Lung microvascular endothelial cell (primary cell): ENCODE data around the gene RIMBP3B. TPM values are rescaled to one million over a fixed set of nuclear protein-coding genes. Genes with fewer than 3 reads are reported as not detected.
"Not testable (repeated sequence)": the region's sequence is repeated elsewhere in the genome, so short reads cannot be mapped to it uniquely, and the experiment has no call there.

ENCODE experiments used
- DNase-seq, 2 donors: peaks; one replicate each; pipeline versions ENCODE4 v3.0.0 to v3.0.0-alpha.2; 2010; ENCODE audit warnings: low read depth in 2 of 2
- total RNA-seq: library from RNA; depleted of rRNA; stranded (reverse); fragments of >200 nt; gene quantifications from 2 replicates; pipeline ENCODE4 v1.2.1, GENCODE V29; 2014

The RIMBP3B gene, protein sequence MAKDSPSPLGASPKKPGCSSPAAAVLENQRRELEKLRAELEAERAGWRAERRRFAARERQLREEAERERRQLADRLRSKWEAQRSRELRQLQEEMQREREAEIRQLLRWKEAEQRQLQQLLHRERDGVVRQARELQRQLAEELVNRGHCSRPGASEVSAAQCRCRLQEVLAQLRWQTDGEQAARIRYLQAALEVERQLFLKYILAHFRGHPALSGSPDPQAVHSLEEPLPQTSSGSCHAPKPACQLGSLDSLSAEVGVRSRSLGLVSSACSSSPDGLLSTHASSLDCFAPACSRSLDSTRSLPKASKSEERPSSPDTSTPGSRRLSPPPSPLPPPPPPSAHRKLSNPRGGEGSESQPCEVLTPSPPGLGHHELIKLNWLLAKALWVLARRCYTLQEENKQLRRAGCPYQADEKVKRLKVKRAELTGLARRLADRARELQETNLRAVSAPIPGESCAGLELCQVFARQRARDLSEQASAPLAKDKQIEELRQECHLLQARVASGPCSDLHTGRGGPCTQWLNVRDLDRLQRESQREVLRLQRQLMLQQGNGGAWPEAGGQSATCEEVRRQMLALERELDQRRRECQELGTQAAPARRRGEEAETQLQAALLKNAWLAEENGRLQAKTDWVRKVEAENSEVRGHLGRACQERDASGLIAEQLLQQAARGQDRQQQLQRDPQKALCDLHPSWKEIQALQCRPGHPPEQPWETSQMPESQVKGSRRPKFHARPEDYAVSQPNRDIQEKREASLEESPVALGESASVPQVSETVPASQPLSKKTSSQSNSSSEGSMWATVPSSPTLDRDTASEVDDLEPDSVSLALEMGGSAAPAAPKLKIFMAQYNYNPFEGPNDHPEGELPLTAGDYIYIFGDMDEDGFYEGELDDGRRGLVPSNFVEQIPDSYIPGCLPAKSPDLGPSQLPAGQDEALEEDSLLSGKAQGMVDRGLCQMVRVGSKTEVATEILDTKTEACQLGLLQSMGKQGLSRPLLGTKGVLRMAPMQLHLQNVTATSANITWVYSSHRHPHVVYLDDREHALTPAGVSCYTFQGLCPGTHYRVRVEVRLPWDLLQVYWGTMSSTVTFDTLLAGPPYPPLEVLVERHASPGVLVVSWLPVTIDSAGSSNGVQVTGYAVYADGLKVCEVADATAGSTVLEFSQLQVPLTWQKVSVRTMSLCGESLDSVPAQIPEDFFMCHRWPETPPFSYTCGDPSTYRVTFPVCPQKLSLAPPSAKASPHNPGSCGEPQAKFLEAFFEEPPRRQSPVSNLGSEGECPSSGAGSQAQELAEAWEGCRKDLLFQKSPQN (N-terminal part only)
- total RNA-seq, result under 0.01 TPM in 2 replicates

DNA sequence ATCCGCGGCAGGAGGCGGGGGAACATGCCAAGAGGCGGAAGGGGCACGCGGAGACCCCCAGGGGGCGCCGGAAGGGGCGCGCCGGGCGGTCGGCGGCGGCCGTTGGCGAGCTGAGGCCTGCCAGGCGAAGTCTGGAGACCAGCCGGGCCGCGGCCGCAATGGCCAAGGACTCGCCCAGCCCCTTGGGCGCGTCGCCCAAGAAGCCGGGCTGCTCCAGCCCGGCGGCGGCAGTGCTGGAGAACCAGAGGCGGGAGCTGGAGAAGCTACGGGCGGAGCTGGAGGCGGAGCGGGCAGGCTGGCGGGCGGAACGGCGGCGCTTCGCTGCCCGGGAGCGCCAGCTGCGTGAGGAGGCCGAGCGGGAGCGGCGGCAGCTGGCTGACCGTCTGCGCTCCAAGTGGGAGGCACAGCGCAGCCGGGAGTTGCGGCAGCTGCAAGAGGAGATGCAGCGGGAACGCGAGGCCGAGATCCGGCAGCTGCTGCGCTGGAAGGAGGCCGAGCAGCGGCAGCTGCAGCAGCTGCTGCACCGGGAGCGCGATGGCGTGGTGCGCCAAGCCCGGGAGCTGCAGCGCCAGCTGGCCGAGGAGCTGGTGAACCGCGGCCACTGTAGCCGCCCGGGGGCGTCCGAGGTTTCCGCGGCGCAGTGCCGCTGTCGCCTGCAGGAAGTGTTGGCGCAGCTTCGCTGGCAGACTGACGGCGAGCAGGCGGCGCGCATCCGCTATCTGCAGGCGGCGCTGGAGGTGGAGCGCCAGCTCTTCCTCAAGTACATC is at the start of gene RIMBP3B:
TSS of gene RIMBP3B (plus strand) at position 51 of the 767 bp plus-strand sequence. CDS start at position 159, 108 bp downstream.
- not testable (repeated sequence) for DNase-seq

DNA sequence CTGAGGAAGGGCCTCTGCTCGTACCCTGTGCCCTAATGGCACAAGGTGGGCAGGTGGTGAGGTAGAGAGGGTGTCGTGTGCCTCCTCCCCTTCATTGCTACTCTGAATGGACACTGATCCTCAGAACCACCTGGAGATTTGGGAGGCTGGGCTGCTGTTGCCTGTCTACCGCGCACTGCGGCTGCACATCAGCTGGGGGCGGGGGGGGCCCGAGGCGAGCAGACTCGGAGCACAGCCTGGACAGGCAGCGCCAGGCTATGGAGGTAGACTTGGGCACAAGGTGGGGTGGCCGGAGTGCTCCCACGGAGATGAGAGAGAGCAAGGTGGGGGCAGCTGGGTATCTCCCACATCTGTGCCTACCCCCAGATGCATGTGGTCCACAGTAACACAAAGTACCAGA is 26.0 kb upstream of the RIMBP3B start:
- not testable (repeated sequence) for DNase-seq

DNA sequence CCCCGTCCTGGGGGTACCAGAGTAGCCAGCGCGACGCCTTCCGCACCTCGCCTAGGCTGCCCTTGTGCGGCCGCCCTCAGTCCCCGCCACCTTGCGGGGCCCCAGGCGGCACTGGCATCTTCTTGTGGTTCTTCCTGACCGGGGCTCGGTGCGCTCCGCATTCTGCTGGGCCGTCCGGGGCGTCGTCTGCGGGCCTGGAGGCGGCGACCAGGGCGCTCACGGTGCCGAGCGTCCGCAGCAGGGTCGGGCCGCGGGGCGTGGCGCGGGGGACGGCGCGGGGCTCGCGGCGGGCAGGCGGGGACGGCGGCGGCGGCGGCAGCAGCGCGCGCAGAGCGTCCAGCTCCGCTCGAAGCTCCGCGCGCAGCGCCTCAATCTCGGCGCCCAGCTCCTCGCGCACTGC is 23.0 kb upstream of the RIMBP3B start:
- not testable (repeated sequence) for DNase-seq

DNA sequence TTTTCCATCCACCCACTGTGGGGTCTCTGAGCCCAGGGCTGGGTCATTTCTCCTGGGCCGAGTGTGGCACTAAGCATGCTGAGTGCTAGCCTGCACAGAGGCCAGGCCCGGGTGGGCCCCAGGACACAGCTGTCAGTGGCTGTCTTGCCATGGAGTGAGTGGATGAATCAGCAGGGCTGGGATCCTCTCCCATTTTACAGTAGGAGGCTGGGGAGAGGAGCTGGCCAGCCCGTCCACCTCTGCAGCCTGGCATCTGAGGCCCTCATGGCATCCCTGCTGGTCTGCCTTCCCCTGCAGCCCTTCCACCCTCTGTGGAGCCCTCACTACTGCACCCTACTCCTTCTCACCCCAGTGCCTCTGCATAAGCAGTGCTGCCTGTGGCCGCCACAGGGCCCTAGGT is 21.1 kb upstream of the RIMBP3B start:
- DNase-seq, result not testable (repeated sequence)

DNA sequence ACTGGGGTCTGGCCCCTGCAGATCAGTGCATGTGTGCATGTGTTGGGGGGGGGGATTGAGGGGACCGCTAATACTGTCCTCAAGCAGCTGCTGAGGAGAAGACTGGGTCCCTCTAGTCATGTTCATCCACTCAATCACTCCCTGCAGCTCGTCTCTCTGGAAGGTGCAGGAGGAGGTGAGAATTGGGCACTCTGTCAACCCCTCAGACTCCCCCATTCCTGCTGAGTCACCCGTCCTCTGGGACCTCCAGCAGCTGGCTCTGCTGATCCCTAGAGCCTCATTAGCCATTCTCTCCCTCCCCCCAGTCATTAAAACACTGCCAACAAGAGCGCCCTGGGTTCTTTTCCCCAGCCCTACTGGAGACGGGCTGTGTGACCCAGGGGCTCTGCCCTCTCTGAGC is 20.5 kb upstream of the RIMBP3B start:
- not testable (repeated sequence) for DNase-seq

DNA sequence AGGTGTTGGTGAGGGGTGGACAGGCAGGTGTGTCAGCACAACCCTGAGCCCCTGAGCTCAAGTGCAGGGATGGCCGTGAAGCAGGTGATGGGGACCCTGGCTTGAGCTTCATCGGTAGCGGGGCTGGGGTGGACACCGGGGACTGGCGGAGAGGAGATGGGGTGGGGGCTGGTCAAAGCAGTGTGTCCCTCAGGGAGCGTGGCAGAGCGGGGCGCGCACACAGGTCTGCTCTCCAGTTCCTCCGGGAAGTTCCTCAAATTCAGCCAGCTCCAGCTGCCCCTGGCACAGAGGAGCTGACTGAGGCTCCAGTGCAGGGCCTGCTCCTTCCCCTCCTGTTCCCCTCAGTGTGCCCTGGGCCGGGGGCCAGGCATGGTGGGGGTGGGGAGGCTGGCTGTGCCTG is 19.7 kb upstream of the RIMBP3B start:
- DNase-seq, result not testable (repeated sequence)

DNA sequence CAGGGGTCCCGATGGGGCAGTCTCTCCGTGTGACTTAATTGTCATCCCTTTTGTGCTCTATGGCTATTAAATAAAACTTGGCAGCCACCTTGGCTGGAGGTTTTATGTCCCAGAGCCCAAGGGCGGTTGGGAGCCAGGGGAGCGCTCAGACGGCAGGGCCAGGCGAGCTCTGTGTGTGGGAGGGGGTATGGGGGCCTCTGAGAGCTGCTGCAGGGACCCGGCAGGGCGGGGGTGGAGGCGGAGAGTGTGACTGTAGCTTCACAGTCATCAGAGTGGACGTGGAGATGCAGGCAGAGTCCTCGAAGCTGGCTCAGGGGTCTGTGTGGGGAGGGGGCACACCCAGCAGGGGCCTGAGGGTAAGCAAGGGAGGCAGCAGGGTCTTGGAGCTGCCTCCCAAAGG is 19.2 kb upstream of the RIMBP3B start:
- DNase-seq, result not testable (repeated sequence)

DNA sequence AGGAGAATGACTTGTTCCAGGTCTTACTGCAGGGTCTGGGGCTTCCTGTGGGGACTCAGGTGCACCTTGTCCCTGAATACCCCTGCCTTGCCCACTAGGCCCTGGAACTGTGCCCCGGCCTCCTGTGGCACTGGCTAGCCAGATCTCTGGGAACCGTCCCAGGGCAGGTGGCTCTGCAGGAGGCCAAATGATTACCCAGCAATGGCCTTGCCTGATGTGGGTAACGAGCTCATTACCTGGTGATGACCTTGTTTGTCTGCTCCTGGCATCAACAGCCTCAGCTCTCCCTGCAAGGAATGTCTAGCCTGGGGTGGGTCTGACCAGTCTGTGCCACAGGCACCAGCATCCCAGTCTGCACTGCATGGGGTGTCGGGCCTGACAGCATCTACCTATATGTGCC is 18.2 kb upstream of the RIMBP3B start:
- DNase-seq, result not testable (repeated sequence)

DNA sequence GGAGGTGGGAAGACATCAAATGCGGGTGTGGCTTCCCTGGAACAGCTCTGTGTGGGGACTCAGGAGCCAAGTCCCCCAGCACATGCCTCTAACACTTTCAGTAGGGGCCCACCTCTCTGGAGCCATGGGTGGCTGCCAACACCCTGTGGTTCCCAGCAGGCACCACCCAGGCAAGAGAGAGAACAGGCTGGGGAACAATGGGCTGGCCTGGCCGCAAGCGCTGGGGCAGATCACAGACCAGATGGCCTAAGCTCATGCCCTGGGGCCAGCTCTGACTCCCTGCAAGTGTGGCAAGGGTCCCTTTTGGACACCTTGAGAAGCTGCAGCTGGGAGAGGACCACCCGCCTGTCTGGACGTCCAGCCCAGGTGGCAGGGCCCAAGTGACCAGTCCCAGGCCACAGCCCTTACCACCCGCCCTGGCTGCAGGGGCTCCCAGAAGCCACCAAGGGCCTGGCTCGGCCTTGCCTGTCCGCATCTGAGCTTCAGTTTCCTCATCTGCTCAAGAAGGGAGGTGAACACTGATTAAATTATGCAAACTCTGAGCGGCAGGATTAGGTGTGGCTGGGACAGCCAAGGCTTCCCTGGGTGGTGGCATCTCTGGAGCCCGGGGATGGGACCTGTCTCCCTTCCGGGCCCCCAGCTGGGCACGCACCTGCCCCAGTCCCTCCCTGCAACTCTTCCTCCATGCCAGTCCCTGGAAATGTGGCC is 14.8 kb upstream of the RIMBP3B start:
- DNase-seq, result not testable (repeated sequence)

DNA sequence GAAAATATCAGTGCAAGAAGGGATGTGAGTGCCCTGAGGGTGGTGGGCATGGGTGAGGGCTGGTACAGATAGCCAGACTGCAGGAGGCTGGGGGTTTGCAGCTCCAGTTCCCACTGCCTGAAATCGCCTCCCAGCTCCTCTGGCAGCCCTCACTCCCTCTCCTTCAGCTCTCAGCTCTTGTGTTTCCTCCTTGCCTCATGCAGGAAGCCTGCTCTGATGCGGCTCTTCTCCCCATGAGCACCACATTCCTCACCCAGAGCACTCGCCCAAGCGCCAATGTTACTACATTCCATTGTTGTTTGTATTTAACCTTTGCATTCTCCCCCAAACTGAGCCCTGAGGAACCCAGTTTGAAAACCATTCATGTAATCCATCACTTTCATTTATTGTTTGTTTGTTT is 7.7 kb upstream of the RIMBP3B start:
- not testable (repeated sequence) for DNase-seq

DNA sequence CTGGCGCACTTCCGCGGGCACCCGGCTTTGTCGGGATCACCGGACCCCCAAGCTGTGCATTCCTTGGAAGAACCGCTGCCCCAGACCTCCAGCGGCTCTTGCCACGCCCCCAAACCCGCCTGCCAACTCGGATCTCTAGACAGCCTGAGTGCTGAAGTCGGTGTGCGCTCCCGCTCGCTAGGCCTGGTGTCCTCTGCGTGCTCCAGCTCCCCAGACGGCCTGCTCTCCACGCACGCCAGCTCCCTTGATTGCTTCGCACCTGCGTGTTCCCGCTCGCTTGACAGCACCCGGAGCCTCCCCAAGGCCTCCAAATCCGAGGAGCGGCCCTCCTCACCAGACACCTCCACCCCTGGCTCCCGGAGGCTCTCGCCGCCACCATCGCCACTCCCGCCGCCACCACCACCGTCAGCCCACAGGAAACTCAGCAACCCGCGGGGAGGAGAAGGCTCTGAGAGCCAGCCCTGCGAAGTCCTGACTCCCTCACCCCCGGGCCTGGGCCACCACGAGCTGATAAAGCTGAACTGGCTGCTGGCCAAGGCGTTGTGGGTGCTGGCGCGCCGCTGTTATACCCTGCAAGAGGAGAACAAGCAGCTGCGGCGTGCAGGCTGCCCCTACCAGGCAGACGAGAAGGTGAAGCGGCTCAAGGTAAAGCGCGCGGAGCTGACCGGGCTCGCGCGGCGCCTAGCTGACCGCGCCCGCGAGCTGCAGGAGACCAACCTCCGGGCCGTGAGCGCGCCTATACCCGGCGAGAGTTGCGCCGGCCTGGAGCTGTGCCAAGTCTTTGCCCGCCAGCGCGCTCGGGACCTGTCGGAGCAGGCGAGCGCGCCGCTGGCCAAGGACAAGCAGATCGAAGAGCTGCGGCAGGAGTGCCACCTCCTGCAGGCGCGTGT is 1.2 kb downstream of the RIMBP3B start:
- DNase-seq, result not testable (repeated sequence)

DNA sequence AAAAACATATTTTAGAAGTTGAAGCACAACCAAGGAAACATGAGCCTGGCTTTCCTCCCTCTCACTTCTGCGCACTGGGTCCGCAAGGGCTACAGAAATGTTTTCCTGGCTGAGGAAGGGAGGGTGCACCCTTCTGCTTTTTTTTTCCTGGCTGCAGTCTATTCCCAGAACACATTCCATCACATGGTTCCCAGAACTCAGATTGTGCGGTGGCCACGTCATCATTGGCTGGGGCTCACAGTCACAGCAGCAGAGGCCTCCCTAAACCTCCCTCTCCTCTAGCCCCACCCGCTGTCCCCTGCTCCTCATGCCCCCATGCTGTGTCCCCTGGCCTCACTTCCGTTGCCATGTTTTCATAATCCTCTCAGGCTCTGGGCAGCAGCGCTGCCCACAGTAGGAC is 5.9 kb downstream of the RIMBP3B start:
- not testable (repeated sequence) for DNase-seq

DNA sequence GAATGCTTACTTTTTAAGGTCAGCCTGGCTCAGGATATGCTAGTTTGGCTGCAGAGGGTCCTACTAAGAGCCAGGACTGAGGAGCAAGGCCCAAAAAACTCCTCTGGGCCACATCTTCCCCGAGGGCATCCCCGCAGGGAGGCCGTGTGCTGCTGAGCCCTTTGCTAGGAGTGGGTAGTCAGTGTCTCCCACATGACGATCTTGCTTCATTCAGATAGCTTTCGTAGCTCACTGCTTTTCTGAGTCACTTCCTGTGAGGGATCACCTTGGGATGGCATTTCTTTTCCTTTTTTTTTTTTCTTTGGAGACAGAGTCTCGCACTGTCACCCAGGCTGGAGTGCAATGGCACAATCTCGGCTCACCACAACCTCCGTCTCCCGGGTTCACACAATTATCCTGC is 6.5 kb downstream of the RIMBP3B start:
- DNase-seq, result not testable (repeated sequence)

DNA sequence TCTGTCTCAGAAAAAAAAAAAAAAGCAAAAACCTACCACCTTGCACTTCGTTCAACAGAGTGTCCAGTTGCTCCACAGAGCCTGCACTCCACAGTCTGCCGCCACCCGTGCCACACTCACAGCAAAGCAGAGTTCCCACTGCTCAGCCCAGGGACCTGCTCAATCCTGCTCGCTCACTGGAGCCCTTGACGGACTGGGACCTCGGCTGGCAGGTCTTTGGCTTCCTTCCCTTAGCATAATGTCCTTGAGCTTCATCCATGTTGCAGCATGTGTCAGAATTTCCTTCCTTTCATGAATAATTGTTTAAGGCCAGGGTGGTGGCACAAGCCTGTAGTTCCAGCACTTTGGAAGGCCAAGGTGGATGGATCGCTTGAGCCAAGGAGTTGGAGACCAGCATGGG is 11.1 kb downstream of the RIMBP3B start:
- DNase-seq, result not testable (repeated sequence)

DNA sequence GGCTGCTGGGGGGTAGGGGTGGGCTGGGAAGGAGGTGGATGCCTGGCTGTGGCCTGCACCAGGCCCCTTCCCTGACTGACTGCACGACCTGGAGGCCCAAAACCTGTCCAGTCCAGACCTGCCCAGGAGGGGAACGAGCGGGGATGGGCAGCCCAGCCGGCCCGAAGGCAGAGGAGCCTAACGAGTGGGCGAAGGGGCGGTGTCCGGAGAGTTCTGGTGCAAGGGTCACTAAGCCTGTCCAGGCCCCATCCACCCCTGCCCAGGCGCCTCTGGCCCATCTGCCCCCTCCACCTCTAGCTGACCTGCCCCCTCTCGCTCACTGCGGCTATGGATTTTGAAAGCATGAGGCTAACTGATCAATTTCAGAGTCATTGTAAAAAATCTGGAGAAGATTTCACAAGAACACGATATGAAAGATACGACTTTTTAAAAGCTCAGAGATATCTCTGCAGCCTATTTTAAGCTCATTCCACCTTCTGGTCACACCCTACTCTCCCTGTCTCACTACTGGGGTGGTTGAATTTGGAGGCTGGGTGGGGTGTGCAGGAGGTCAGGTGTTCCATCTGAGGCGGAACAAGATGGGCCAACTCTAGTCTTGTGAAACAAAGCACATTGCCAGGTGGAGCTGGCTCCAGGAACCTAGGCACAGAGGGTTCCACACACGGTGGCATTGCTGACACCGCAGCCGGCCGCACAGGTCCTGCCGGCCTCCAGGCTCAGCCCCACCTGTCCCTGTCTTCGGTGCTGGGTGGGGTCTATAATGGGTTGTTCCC is 17.8 kb downstream of the RIMBP3B start:
- DNase-seq, result not testable (repeated sequence)

DNA sequence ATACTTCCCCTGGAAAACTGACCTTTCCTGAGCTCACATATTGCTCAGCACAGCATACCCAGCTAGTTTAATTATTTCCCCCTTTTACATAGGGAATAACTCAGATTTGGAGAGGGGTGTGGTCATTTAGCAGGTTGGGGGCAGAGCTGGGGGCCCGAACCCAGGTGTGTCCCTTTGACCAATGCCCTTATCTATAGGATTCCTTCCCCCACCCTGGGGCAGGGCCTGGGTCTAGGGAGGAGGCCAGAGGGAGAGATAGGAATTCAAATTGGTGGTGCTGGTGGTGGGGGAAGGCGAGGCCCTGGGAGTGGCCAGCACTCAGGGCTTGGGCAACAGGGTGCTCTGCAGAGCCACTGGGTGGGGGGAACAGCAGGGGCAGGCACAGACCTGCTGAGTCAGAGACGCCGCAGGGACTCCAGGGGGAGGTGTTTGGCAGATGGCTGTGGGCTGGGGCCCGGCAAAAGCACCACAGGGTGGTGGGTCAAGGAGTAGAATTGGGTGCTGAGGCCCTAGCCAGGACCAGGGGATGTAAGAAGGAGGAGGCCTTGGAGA is 19.3 kb downstream of the RIMBP3B start:
- DNase-seq, result not testable (repeated sequence)

DNA sequence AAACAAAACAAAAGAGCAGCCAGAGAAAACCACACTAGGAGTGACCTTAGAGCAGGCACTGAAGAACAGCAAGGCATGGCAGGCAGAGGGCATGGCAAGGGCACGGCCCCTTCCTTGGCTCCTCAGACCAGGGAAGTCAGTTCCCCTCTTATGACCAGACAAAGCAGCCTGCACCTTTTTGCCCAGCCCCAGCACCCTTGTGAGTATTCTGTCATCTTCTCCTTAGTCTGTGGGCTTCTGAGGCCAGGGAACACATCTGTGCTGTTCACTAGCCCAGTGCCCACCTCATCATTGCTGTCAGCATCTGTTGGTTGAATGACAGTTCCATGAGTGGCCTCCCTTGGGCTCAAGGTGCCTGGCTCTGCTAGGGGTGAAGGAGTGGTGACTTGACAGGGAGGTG is 23.6 kb downstream of the RIMBP3B start:
- not testable (repeated sequence) for DNase-seq

DNA sequence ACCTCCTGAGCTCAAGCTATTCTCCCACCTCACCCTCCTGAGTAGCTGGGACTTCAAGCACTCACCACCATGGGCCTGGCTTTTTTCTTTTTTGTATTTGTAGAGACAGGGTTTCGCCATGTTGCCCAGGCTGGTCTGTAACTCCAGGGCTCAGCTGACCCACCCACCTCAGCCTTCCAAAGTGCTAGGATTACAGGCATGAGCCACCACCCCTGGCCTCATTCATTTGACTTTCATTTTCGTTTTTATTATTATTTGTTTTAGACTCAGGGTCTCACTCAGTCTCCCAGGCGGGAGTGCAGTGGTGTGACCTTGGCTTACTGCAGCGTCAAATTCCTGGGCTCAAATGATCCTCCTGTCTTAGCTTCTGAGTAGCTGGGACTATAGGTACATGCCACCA is 24.2 kb downstream of the RIMBP3B start:
- not testable (repeated sequence) for DNase-seq
